ENCODE results near the gene STXBP2.

STXBP2 gene

GRCh38 chr19:7652061-7652641 lies 15.2 kb downstream of the STXBP2 start:
- peak; percentile 90 for DNase-seq (ENCODE audit: low spot score)
- peak; percentile 89 for TF ChIP-seq CTCF (IDR thresholded peaks at IDR 0.05; ENCODE audit: extremely low read depth, missing control alignments)

- no peak for TF ChIP-seq CTCF (IDR thresholded peaks at IDR 0.05; ENCODE audit: extremely low read depth, missing control alignments)
- DNase-seq (ENCODE audit: low spot score): no peak
Measured at GRCh38 chr19:7654401-7654800, 17.5 kb downstream of the STXBP2 start.

- TF ChIP-seq CTCF (IDR thresholded peaks at IDR 0.05; ENCODE audit: extremely low read depth, missing control alignments): no peak
- DNase-seq (ENCODE audit: low spot score): no peak
Measured at GRCh38 chr19:7655581-7655980, 18.7 kb downstream of the STXBP2 start.

- no peak for TF ChIP-seq CTCF (IDR thresholded peaks at IDR 0.05; ENCODE audit: extremely low read depth, missing control alignments)
- DNase-seq (ENCODE audit: low spot score): no peak
Measured at GRCh38 chr19:7657131-7657751, 20.3 kb downstream of the STXBP2 start.

- DNase-seq (ENCODE audit: low spot score): peak; percentile 93
- TF ChIP-seq CTCF (IDR thresholded peaks at IDR 0.05; ENCODE audit: extremely low read depth, missing control alignments): no peak
Measured at GRCh38 chr19:7658219-7658686, 21.3 kb downstream of the STXBP2 start.

- no peak for TF ChIP-seq CTCF (IDR thresholded peaks at IDR 0.05; ENCODE audit: extremely low read depth, missing control alignments)
Measured at GRCh38 chr19:7661744-7662538, 25.0 kb downstream of the STXBP2 start.

GRCh38 chr19:7662657-7663056 lies 25.7 kb downstream of the STXBP2 start:
- no peak for DNase-seq (ENCODE audit: low spot score)
- no peak for TF ChIP-seq CTCF (IDR thresholded peaks at IDR 0.05; ENCODE audit: extremely low read depth, missing control alignments)

More at GRCh38 chr19:7661744-7662538, 25.0 kb downstream of the STXBP2 start:
- DNase-seq (ENCODE audit: low spot score): no peak
